Measurements from ENCODE around the gene KIF18B. TPM values are rescaled to one million over a fixed set of nuclear protein-coding genes. Genes with fewer than 3 reads are reported as not detected.

KIF18B gene
- total RNA-seq: 10 to 100 TPM; 34.1 to 35.7 TPM

DNA sequence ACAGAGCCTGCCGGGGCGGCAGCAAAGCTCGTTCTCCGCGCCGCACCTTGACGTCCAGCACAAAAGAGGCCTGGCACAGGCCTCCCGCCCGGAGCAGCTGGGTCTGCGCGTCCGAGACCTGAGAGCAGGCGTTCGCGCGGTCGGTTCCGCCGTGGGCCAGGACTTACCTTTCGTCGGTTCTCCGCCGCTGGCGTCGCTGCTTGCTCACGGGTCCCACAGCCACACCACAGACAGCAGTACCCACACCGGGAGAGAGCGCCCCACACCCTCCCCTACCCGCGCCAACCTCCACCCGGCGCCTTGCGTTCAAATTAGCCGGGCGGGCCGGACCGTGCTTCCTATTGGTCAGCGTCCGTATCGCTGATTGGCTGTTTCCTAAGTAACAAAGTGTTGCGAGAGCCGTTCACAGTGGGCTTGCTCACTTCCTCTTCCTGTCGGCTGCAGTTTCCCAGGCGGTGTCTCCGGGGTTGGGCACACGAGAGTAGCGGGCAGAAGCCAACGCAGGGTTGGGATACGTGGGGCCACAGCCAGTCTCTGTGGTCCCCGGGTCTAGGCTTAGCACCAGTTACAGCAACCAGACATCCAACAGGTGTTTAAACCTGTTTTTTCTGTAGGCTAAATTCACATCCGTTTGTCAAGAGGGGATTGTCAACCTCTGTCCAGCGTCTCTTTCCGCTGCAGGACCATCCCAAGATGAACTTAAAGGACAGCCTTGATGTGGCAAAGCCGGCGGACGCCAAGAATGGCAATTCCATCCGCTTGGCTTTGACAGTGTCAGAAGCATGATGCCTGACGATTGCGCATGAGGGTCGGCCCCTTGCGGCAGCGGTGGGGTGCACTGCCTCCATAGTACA, at the start of gene KIF18B:
Gene KIF18B (minus strand): TSS at position 313 of the 854 bp plus-strand sequence. CDS start 11,429 bp downstream, outside the sequence.
- CTCF ChIA-PET: interaction anchor here (0.6 to 1.3 kb wide), 2 partner anchors 28 to 173 kb away, joined by 3 read pairs; no protein-coding TSS in a partner anchor
- POLR2A ChIA-PET: no interaction called here

DNA sequence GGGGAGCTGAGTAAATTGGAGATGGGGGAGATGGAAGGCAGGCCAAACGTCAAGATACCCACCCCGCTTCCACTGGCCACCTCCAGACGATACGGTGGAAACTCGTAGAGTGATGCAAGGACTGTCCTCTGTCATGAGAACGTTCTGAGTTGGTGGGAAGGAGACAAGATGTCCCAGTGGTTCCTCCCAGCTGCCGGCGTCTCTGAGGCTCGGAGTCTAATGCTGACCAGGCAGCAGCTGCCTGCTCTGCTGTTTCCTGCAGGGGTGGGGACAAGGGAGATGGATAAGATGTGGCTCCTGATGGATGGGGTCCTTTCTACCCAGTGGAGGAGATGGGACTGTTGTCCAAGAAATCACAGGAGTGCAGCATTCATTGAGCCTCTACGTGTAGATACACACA, 48.7 kb upstream of the KIF18B start:
- CTCF ChIA-PET: interaction anchor here (0.6 to 1.3 kb wide), 2 partner anchors 9 to 76 kb away, joined by 3 read pairs; no protein-coding TSS in a partner anchor
- POLR2A ChIA-PET: no interaction called here

DNA sequence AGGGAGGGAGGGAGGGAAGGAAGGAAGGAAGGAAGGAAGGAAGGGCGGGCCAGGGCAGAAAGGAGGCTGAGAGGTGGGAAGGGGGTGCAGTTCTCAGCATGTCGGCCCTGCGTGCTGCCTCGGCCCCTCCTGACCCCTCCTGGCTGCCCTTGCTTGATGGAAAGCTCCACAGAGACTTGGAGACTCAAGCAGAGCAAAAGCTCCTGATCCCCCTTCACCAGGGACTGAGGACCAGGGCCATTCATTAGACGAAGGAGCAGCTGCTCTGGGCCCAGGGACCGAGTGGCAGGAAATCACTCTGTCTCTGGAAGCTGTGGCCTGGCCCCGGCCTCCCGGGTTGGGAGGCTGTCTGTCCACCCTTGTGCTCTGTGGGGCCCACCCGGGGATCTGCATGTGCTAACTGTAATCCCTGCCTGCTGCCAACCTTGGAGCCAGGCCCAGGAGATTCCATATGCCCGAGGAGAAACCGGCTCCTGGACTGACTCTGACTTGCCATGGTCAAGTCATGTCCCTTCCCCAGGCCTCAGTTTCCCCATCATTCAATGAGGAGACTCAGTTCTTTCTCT, 47.9 kb upstream of the KIF18B start:
- CTCF ChIA-PET: interaction anchor here (1.3 to 1.4 kb wide), 2 partner anchors 26 to 75 kb away, joined by 3 to 4 read pairs; no protein-coding TSS in a partner anchor
- POLR2A ChIA-PET: no interaction called here

DNA sequence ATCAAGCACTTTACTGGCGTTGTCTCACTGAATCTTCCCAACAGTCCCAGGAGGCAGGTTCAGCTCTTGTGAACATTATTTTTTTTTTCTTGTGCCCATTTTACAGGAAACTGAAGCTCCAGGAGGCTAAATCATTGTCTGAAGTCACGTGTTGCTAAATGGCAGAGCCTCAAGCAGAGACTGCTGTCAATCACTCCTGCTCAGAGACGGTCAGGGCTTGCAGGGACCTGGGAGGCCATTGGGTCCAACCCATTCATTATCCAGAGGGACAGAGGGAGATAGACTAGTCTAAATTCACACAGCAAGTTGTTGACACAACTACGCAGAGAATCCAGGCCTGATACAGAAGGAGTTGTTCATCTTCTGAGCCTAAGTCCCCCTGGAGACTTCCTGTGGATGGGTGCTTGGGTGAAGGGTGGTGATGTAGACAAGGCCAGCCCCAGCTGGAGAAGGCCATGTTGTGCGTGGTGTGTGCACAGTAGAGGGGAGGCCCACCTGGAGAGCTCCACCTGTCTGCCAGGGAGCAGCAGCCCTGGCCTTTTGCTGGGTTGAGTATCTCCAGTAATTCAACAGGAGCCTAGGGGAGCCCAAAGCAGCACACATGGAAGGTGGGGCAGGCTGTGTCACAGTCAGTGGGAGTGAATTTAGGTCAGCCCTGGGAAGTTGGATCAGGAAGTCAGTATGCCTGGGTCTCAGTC, 44.8 kb upstream of the KIF18B start:
- POLR2A ChIA-PET: no interaction called here
- CTCF ChIA-PET: interaction anchor here (1.0 to 1.3 kb wide), 2 partner anchors 30 to 81 kb away, joined by 3 read pairs; no protein-coding TSS in a partner anchor

DNA sequence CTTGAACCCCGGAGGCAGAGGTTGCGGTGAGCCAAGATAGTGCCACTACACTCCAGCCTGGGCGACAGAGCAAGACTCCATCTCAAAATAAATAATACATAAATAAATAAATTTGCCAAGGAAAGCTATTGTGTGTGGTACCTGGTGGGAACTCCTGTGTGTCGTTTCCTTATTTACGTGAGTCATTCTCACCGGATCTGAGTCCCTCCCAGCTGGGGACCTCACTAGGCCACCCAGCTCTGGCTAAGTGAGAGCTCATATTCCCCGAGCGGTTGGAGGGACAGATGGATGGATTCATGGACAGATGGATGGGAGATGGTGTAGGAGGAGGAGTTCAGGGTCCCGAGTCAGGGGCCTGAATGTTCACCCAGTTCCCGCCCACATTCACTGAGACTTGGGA, 43.4 kb upstream of the KIF18B start:
- ChIA-PET POLR2A (no interaction called here), CTCF (interaction anchor here (1.1 to 1.3 kb wide), 2 partner anchors 19 to 29 kb away, joined by 3 read pairs; no protein-coding TSS in a partner anchor)

DNA sequence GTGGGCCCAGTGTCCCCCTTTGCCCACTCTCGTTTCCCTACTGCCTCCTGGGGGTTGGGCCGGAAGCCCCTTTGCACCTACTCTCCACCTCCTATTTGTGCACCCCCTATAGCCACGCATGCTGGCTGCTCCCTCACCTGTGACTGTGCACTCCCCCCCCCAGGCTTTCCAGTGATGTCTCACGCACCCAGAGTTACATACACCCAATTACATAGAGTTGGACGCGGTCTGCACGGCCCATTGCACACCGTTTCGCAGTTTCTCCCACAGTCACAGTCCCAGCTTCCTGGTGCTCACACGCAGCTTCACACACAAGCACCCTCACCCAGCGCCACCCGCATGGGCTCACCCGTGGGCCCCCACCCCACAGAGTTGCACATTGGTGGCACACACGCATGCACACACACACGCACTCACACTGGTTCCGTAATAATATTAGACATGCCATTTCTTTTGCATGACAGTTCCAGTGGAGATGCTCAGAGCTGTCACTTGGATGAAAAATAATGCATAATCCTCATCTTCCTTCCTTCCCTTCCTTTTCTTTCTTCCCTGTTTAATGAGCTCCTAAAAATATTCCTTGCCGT, 42.1 kb upstream of the KIF18B start:
- CTCF ChIA-PET: no interaction called here
- POLR2A ChIA-PET: no interaction called here

DNA sequence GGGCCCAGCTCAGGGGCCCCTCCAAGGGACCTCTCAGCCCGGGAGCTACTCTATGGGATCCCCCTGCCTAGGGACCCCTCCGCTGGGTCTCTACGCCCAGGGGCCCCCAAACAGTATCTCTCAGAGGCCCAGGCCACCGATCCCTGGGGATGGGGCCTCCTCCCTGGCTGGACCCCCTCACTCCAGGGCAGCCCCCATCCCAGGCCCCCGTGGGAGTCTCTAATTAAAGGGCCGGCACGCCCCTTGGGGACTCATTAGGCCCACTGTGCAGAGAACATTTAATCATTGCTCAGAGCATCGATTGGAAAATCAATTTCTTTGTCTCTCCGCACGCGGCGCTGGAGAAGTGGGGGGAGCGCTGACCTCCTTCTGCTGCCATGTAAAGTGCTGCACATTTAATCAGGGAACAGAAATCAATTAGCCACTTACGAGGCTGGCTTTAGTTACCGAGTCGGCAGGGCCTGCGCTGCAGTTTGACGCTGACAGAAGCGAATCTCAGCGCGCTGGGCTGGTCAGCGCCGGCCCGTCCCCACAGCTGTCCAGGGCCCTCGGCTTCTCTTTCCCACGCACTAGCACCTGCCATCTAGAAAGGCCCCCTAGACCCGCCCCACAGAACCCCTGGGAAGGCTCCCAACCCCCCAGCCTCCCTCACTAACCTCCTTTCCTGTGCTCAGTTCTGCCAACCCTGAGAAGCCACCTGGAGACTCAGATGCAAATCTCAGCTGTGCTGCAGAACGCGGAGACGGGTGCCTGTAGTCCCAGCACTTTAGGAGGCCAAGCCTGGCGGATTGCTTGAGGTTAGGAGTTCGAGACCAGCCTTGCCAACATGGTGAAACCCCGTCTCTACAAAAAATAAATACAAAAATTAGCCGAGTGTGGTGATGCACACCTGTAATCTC, 40.7 kb upstream of the KIF18B start:
- CTCF ChIA-PET: interaction anchor here (1.3 kb wide), 1 partner anchor 9 kb away, joined by 5 read pairs; no protein-coding TSS in a partner anchor

DNA sequence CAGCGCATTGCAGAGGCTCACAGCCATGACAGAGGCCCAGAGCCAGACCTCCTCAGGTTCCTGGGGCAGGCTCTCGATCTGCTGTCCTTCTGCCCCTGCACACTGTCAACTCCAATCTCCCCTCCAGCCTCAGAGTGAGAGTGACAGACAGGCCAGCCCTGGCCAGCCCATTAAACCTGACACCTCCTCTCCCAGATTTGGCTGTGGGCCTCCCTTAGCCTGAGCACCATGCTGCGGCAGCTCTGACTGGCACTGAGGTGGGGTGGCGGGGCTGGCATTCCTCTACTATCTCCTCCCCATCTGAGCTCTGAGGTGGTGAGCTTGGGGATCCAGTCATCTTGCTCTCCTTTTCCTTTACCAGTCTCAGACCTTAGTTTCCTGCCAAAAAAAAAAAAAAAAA, 36.0 kb upstream of the KIF18B start:
- ChIA-PET CTCF (no interaction called here), POLR2A (no interaction called here)

More for the DNA sequence above, 40.7 kb upstream of the KIF18B start:
- POLR2A ChIA-PET: interaction anchor here (0.6 kb wide), 1 partner anchor 34 kb away, joined by 3 read pairs; no protein-coding TSS in a partner anchor

DNA sequence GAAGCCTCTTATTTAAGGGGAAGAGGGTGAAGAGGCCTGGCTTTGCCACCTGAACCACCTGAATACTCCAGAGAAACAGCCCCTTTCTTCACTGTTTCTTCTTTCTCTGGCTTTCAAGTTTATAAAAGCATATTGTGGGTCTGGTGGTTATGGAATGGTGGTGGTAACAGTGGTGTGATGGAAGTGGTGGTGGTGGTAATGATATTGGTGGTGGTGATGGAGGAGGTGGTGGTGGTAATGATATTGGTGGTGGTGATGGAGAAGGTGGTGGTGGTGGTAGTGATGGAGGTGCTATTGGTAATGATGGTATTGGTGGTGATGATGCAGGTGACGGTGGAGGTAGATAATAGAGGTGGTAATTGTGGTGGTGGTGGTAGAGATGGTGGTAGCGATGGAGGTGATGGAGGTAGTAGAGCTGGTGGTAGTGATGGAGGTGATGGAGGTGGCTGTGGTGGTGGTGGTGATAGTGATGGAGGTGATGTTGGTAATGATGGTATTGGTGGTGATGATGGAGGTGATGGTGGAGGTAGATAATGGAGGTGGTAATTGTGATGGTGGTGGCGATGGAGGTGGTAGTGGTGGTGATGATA, 34.6 kb upstream of the KIF18B start:
- ChIA-PET POLR2A (no interaction called here), CTCF (no interaction called here)

DNA sequence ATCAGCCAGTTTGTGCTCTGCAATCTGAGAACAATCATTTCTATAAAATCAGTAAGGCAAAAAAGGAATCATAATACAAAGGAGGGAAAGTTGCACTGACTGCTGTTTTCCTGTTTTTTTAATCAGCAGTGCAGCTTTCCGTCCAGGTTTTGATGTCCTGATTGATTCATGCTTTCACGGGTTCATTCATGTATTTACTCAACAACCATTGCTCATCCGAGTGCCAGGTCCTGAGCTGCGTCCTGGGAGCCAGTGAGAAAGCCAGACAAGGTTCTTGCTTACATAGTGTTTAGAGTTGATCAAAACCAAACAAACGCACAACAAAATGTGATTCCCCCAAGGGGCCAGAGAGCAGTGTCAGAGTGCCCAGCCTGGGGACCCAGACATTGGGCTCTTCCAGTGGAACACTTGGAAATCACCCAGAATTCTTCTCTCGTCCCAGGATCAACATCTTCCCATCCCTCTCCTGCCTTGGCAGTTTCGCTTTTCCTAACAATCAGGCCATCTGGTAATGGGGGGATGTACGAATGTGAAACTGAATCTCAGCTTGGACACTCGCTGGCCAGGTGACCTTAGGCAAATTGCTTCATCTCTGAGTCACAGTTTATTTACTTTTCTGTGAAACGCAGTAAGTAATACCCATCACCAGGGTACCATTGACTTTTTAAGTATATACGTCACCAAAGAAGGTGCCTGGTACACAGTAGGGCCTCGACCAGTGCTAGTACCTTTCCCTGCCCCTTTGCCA, 33.8 kb upstream of the KIF18B start:
- POLR2A ChIA-PET: interaction anchor here (0.6 to 1.4 kb wide), 2 partner anchors 9 to 24 kb away, joined by 3 to 6 read pairs; no protein-coding TSS in a partner anchor
- CTCF ChIA-PET: no interaction called here

DNA sequence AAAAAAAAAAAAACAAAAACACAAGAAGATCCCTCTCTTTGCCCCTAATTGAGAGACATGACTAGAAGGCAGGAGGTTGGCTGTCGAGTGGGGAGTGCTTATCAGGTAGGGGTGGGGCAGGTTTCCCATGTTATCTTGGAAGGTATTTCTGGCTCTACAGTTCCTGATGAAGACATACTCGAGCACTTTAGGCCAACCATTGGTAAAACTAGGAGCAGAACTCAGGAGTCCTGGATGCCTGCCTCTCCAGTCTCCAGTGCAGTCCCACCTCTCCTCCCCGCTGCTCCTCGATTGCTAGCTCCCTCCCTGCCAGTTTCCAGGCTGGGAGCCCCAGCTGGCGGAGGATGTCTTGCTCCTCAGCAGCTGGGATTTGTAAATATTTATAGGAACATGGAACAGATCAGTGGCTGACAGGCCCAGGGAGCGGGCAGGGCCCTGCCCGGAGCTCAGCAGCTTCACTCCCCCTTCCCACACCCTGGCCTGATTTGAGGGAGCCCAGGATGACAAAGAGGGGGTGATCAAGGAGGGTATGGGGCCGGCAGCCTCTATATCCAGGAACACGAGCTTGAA, 31.9 kb upstream of the KIF18B start:
- CTCF ChIA-PET: interaction anchor here (0.9 to 1.8 kb wide), 2 partner anchors 8 to 42 kb away, joined by 3 to 5 read pairs; no protein-coding TSS in a partner anchor
- POLR2A ChIA-PET: no interaction called here

DNA sequence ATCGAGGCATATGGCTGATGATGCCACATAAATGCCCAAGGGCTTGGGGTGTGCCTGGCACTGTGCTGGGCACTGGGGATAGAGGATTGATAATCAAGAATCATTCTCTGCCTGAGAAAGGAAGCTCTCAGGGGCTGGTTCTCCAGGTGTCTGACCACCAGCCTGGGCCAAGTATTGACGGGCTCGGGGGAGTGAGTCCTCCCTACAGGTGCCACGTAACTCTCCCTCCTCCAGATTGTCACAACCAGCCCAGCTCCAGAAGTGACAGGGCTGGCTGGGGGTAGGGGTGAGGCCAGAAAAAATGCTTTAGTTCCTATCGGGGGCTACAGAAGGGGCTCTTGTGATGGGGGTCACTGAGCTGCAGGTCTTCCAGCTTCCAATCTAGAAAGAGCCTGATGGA, 31.2 kb upstream of the KIF18B start:
- POLR2A ChIA-PET: no interaction called here

DNA sequence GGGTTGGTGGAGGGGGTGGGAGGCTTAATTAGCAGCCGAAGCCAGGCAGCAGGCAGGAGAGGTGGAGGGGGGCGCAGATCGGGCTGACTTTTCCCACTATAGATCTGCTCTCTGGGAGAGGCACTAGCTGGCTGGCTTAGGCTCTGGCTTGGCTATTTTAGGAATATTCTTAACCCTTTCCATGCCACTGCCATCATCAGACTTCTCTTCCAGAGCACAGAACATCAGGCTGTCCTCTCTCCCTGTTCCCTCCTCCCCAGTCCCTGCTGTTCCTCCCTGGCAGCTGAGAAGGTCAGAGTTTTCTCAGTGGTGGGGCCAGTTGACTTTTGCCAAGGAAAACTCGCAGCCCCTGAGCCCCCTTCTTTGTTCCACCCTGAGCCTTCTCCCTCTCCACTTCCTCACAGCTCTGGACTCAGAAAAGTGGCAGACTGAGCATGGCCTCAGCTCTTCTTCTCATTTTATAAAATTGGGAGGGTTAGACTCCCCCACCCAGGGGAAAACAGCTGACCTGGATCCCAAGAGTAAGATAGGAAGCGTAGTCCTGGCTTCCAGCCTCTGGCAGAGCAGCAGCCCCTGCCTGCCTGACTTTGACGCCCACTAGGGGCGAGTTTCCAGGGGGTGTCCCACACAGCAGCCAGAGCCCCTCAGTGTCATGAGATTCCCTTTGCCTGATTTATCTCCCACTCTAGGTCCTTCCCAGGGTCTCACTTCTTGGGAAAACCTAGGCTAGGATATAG, 30.4 kb upstream of the KIF18B start:
- CTCF ChIA-PET: interaction anchor here (1.4 to 1.8 kb wide), 2 partner anchors 10 to 47 kb away, joined by 3 to 5 read pairs; no protein-coding TSS in a partner anchor
- POLR2A ChIA-PET: no interaction called here

More for the DNA sequence above, 31.2 kb upstream of the KIF18B start:
- CTCF ChIA-PET: interaction anchor here (0.9 to 1.8 kb wide), 3 partner anchors 9 to 48 kb away, joined by 3 to 5 read pairs (median 3); no protein-coding TSS in a partner anchor

DNA sequence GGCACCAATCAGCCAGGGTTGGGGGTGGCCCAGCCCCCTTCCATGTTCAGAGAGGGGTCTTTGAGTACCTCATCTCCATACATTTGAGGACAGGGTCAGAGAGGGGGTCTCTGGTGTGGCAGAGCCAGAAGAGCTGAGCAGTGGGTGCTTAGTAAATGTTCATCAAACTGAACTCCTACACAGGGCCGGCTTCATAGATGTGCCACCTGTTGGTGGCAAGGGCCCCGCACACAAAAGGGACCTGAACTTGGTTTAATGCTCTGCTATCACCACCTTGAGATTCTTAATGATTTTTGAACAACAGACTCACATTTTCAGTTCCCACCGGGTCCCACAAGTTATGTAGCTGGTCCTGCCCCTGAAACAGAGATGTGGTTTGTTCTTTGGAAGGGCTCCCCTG, 29.5 kb upstream of the KIF18B start:
- CTCF ChIA-PET: interaction anchor here (0.6 to 1.0 kb wide), 2 partner anchors 21 to 214 kb away, joined by 3 to 4 read pairs; no protein-coding TSS in a partner anchor
- POLR2A ChIA-PET: no interaction called here

DNA sequence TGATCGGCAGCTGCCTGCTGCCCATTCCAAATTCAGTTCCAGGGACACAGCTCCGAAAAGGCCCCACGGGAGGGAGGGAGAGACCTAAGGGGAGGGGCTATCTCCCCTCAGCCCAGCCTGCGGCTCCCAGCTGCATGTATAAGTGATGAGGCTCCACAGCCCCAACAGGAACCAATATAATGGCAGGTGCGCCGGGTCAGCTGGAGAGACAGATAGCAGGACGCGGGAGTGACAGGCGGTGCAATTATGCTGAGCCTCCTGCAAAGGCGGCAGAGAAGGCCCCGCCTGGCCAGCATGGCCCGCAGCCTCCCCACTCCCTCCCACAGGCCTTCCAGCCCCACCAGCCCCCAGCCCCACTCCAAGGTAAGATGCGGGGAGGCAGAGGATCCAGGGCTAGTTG, 28.6 kb upstream of the KIF18B start:
- CTCF ChIA-PET: interaction anchor here (1.0 kb wide), 1 partner anchor 20 kb away, joined by 4 read pairs; no protein-coding TSS in a partner anchor
- POLR2A ChIA-PET: no interaction called here

DNA sequence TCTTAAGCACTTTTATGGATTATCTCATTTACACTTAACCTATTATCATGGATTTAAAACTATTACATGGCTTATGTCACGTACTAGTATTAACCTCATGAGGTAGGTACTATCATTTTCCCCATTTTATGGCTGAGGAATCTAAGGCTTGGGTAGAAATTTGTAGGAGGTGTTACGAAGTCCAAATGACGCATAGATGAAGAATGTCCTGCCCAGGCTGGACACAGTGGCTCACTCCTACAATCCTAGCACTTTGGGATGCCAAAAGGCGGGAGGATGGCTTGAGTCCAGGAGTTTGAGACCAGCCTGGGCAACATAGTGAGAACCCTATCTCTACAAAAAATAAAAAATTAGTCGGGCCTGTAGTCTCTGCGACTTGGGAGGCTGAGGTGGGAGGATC, 25.4 kb upstream of the KIF18B start:
- POLR2A ChIA-PET: interaction anchor here (0.9 kb wide), 1 partner anchor 8 kb away, joined by 3 read pairs; no protein-coding TSS in a partner anchor
- CTCF ChIA-PET: no interaction called here

Data from activated CD8-positive, alpha-beta memory T cell treated with anti-CD3 and anti-CD28 coated beads for 36 hours (primary cell).